DND-41 (cell line): ENCODE results near the gene FBXL13.

Experiments
- EZH2 ChIP-seq: IDR thresholded peaks from 3 replicates; pipeline ENCODE4 v1.6.1; 2012; ENCODE audit warnings: borderline replicate concordance, low read depth, mild to moderate bottlenecking, moderate library complexity, low read length, inconsistent platforms; ENCODE audit not compliant: severe bottlenecking
- TF ChIP-seq, protein P1 (sequence below): IDR thresholded peaks from 2 replicates; pipeline ENCODE4 v1.5.1; 2012; ENCODE audit warnings: borderline replicate concordance, low read length, moderate library complexity, mild to moderate bottlenecking; ENCODE audit not compliant: poor library complexity, severe bottlenecking; ENCODE audit errors: extremely low read depth

DNA sequence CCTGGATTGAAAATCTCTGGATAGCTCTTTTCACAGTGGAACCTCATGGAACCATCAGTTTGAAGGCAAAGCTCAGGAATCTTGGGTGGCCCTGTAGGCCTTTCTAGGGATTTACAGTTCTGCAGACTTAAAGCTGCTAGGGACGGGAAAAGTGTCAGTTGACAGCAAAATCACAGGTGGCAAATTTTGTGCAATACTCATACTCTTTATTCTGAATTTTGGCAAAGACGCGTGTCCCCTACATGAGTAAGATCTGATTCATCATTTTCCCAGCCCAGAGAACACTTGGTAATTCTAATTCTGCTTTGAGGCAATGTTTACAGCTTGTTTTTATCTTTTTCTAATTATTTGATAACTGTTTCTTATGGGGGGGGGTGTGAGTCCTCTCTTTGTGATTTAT is 158.2 kb downstream of the FBXL13 start:
- TF ChIP-seq, protein P1, sequence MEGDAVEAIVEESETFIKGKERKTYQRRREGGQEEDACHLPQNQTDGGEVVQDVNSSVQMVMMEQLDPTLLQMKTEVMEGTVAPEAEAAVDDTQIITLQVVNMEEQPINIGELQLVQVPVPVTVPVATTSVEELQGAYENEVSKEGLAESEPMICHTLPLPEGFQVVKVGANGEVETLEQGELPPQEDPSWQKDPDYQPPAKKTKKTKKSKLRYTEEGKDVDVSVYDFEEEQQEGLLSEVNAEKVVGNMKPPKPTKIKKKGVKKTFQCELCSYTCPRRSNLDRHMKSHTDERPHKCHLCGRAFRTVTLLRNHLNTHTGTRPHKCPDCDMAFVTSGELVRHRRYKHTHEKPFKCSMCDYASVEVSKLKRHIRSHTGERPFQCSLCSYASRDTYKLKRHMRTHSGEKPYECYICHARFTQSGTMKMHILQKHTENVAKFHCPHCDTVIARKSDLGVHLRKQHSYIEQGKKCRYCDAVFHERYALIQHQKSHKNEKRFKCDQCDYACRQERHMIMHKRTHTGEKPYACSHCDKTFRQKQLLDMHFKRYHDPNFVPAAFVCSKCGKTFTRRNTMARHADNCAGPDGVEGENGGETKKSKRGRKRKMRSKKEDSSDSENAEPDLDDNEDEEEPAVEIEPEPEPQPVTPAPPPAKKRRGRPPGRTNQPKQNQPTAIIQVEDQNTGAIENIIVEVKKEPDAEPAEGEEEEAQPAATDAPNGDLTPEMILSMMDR, result no peak
- no peak for TF ChIP-seq EZH2
